Measurements from ENCODE around the gene IVD. TPM values are rescaled to one million over a fixed set of nuclear protein-coding genes. Genes with fewer than 3 reads are reported as not detected.

IVD gene
- total RNA-seq, 1 donor from 2014 or later: 93.5 TPM

DNA sequence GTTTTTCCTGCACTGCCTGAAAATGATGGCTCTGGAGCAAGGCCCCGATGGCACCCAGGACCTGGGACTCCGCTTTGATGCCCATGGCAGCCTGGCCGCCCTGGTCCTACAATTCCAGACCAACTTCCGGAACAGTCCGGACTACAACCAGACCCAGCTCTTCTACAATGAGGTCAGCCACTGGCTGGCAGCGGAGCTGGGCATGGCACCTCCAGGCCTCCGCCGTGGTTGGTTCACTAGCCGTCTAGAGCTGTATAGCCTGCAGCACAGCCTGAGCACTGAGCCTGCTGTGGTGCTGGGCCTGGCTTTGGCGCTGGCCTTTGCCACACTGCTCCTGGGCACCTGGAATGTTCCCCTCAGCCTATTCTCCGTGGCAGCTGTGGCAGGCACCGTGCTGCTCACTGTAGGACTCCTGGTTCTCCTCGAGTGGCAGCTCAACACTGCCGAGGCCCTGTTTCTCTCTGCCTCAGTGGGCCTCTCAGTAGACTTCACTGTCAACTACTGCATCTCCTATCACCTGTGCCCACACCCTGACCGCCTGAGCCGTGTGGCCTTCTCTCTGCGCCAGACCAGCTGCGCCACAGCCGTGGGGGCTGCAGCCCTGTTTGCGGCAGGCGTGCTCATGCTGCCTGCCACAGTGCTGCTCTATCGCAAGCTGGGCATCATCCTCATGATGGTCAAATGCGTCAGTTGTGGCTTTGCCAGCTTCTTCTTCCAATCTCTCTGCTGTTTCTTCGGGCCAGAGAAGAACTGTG is 36.7 kb upstream of the IVD start:
- intact Hi-C loops (cut with DNase I): no loop called here
- ATAC-seq: no peak
- peaks cover 29% of the 10 kb centered on the region for H3K4me1 ChIP-seq

DNA sequence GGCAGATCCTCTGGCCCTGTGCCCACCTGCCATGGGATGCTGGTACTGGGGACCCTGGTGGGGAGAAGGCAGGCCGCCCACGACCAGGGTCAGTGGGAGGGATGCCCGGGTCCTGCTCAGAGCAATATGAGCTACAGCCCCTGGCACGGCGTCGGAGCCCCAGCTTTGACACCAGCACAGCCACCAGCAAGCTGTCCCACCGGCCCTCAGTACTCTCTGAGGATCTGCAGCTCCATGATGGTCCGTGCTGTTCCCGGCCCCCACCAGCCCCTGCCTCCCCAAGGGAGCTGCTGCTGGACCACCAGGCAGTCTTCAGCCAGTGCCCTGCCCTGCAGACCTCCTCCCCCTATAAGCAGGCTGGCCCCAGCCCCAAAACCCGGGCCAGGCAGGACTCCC is 36.1 kb upstream of the IVD start:
- no peak for DNase-seq
- TF ChIP-seq, protein P1, sequence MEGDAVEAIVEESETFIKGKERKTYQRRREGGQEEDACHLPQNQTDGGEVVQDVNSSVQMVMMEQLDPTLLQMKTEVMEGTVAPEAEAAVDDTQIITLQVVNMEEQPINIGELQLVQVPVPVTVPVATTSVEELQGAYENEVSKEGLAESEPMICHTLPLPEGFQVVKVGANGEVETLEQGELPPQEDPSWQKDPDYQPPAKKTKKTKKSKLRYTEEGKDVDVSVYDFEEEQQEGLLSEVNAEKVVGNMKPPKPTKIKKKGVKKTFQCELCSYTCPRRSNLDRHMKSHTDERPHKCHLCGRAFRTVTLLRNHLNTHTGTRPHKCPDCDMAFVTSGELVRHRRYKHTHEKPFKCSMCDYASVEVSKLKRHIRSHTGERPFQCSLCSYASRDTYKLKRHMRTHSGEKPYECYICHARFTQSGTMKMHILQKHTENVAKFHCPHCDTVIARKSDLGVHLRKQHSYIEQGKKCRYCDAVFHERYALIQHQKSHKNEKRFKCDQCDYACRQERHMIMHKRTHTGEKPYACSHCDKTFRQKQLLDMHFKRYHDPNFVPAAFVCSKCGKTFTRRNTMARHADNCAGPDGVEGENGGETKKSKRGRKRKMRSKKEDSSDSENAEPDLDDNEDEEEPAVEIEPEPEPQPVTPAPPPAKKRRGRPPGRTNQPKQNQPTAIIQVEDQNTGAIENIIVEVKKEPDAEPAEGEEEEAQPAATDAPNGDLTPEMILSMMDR (IDR thresholded peaks at IDR 0.05): no peak
- no peak for ATAC-seq
- intact Hi-C loops (cut with DNase I): no loop called here
- no peaks in the 10 kb centered on the region for H3K27me3 ChIP-seq (ENCODE audit: low read depth)
- H3K4me3 ChIP-seq: no peak overlapping the region
- no peaks in the 10 kb centered on the region for H3K36me3 ChIP-seq
- no peak overlapping the region for H3K27ac ChIP-seq
- H3K4me1 ChIP-seq: peaks cover 29% of the 10 kb centered on the region
- no peaks in the 10 kb centered on the region for H3K9me3 ChIP-seq

More for the DNA sequence above, 36.7 kb upstream of the IVD start:
- Histone ChIP-seq H3K27ac (peak overlapping the region; percentile 4), H3K9me3 (no peaks in the 10 kb centered on the region), H3K36me3 (no peaks in the 10 kb centered on the region), H3K27me3 (ENCODE audit: low read depth) (no peaks in the 10 kb centered on the region), H3K4me3 (no peak overlapping the region)
- DNase-seq: no peak
- TF ChIP-seq, protein P1 (IDR thresholded peaks at IDR 0.05): no peak

DNA sequence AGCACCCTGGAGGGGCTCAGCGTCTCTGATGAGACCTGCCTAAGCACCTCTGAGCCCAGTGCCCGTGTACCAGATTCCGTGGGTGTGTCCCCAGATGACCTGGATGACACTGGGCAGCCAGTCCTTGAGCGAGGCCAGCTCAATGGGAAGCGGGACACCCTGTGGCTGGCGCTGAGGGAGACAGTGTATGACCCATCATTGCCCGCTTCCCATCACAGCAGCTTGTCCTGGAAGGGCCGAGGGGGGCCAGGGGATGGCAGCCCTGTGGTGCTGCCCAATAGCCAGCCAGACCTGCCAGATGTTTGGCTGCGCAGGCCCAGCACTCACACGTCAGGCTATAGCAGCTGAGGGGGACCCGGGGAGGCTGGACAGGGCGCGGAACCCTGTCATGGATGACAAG is 35.6 kb upstream of the IVD start:
- Histone ChIP-seq H3K27me3 (ENCODE audit: low read depth) (no peaks in the 10 kb centered on the region), H3K4me3 (no peak overlapping the region), H3K27ac (no peak overlapping the region), H3K36me3 (no peaks in the 10 kb centered on the region), H3K9me3 (no peaks in the 10 kb centered on the region), H3K4me1 (peaks cover 29% of the 10 kb centered on the region)
- DNase-seq (no peak), ATAC-seq (no peak)
- TF ChIP-seq, protein P1 (IDR thresholded peaks at IDR 0.05): no peak
- intact Hi-C loops (cut with DNase I): no loop called here

DNA sequence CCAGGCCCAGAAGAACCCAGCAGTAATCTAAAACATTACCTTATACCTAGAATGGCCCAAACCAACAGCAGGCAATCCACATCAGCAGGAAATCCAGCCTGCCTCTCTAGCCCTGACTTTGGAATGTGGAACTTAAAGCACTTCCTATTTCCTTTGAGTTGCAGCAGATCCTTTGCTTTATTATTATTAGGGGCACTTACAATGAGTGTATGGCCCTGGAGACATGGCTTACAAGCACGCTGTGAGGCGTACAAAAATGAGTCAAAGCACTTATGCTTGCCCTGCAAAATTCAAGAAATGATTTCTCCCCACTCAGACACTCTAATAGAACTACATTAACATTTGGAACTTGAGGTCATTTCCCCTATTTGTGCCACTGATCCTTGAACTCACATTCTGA is 32.6 kb upstream of the IVD start:
- H3K27ac ChIP-seq: no peak overlapping the region
- DNase-seq (no peak), ATAC-seq (peak in 1 of 2 donors; percentile 3)

DNA sequence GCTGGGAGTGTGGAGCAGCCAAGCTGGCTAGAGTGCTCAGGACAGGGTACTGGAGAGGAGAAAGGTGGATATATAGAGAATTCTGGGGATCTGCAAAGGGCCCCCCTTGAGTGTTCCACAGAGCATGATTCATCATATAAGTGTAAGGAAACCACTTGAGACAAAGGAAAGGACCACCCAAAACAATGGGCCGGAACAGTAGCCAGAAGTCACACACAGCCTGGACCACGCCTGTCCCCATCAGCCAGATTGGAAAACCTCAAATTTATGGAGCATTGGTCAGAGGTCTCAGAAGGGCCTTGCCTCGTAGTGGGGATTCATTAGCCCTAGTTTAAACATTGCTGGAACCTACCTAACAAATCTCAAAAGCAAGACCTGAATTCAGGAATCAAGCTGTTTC is 28.0 kb upstream of the IVD start:
- ATAC-seq (no peak), DNase-seq (no peak)
- peaks cover 39% of the 10 kb centered on the region for H3K4me1 ChIP-seq
- H3K4me3 ChIP-seq: no peak overlapping the region
- H3K36me3 ChIP-seq: no peaks in the 10 kb centered on the region
- intact Hi-C loops (cut with DNase I): no loop called here
- H3K27me3 ChIP-seq (ENCODE audit: low read depth): no peaks in the 10 kb centered on the region
- no peaks in the 10 kb centered on the region for H3K9me3 ChIP-seq
- TF ChIP-seq, protein P1 (IDR thresholded peaks at IDR 0.05): no peak
- no peak overlapping the region for H3K27ac ChIP-seq

More for the DNA sequence above, 32.6 kb upstream of the IVD start:
- H3K4me1 ChIP-seq: peaks cover 27% of the 10 kb centered on the region
- no peaks in the 10 kb centered on the region for H3K9me3 ChIP-seq
- intact Hi-C loops (cut with DNase I): no loop called here
- no peak overlapping the region for H3K4me3 ChIP-seq
- TF ChIP-seq, protein P1 (IDR thresholded peaks at IDR 0.05): no peak
- no peaks in the 10 kb centered on the region for H3K27me3 ChIP-seq (ENCODE audit: low read depth)
- H3K36me3 ChIP-seq: no peaks in the 10 kb centered on the region
